Activated CD8-positive, alpha-beta memory T cell treated with anti-CD3 and anti-CD28 coated beads for 1 hour (primary cell): ENCODE results near the gene TXNRD1.
"Not testable (repeated sequence)": the region's sequence is repeated elsewhere in the genome, so short reads cannot be mapped to it uniquely, and the experiment has no call there.

Experiments used
- DNase-seq, 2 donors: peaks; one replicate each; pipeline ENCODE4 v3.0.0-alpha.2; 2020; ENCODE audit warnings: low read depth in 1 of 2; ENCODE audit errors: extremely low read depth in 1 of 2

Gene TXNRD1

GRCh38 chr12:104394086-104394485 is 178.5 kb downstream of the TXNRD1 start:
- DNase-seq: not testable (repeated sequence)
